ENCODE results near the gene DGCR6L.
"Not testable (repeated sequence)": the region's sequence is repeated elsewhere in the genome, so short reads cannot be mapped to it uniquely, and the experiment has no call there.

- not testable (repeated sequence) for TF ChIP-seq CTCF, POLR2A, POLR2AphosphoS5 (IDR thresholded peaks at IDR 0.05)
Observed at GRCh38 chr22:20360866-20361751, 41.2 kb upstream of the DGCR6L start.

Data from upper lobe of left lung (tissue), 4 donors.